A673 (cell line): ENCODE measurements around the gene NAALADL2. TPM values are rescaled to one million over a fixed set of nuclear protein-coding genes. Genes with fewer than 3 reads are reported as not detected.

Experiments used
- BruUV-seq: library from RNA; stranded (reverse); fragments of 400-500 nt; replicated peaks from 2 replicates; lab custom pipeline; 2021; lab: Mats Ljungman, UMichigan
- CTCF ChIA-PET: fragments of 300-600 bp; sonication (Branson Sonifier 250); formaldehyde crosslinking; loops from one replicate; lab custom pipeline; 2022; ENCODE audit warnings: antibody characterized with exemption; lab: Charles Lee
- POLR2A ChIA-PET: fragments of 300-600 bp; sonication (Branson Sonifier 250); formaldehyde crosslinking; loops from one replicate; lab custom pipeline; 2022; ENCODE audit warnings: antibody characterized with exemption; ENCODE audit not compliant: low non-redundant PET; lab: Charles Lee
- DNase-seq: peaks from one replicate; pipeline ENCODE4 v3.0.0-alpha.2; 2015; ENCODE audit warnings: low spot score
- H3K27ac ChIP-seq: fragments of 200-600 bp; sonication (generic); 2 replicates; pipeline ENCODE4 v1.5.1; 2016; ENCODE audit warnings: mixed run types, low read depth, mild to moderate bottlenecking, mixed read lengths, antibody characterized with exemption, low read length; ENCODE audit not compliant: poor library complexity, severe bottlenecking
- H3K27me3 ChIP-seq: fragments of 200-600 bp; sonication (generic); replicated peaks from 2 replicates; pipeline ENCODE4 v1.6.1; 2017; ENCODE audit warnings: mixed run types, low read depth, mild to moderate bottlenecking, mixed read lengths, antibody characterized with exemption, low read length; ENCODE audit not compliant: insufficient read depth, poor library complexity
- H3K36me3 ChIP-seq: fragments of 200-600 bp; sonication (generic); 2 replicates; pipeline ENCODE4 v1.6.1; 2016; ENCODE audit warnings: mixed run types, mild to moderate bottlenecking, mixed read lengths, antibody characterized with exemption, low read length; ENCODE audit not compliant: insufficient read depth, poor library complexity, severe bottlenecking
- H3K4me1 ChIP-seq: fragments of 200-600 bp; sonication (generic); 2 replicates; pipeline ENCODE4 v1.6.1; 2017; ENCODE audit warnings: mixed run types, mild to moderate bottlenecking, mixed read lengths, antibody characterized with exemption, low read length; ENCODE audit not compliant: insufficient read depth, poor library complexity, severe bottlenecking
- H3K4me3 ChIP-seq: fragments of 200-600 bp; sonication (generic); 2 replicates; pipeline ENCODE4 v1.5.1; 2016; ENCODE audit warnings: low read depth, mixed run types, mild to moderate bottlenecking, mixed read lengths, low read length; ENCODE audit not compliant: poor library complexity, severe bottlenecking
- H3K9me3 ChIP-seq: fragments of 200-600 bp; sonication (generic); 2 replicates; pipeline ENCODE4 v1.6.1; 2016; ENCODE audit warnings: mixed run types, low read depth, mild to moderate bottlenecking, mixed read lengths, antibody characterized with exemption, low read length; ENCODE audit not compliant: poor library complexity, severe bottlenecking
- EZH2 ChIP-seq: fragments of 200-600 bp; sonication (generic); IDR thresholded peaks from 2 replicates; pipeline ENCODE4 v1.6.1; 2017; ENCODE audit warnings: borderline replicate concordance, low read depth, mild to moderate bottlenecking, mixed read lengths, antibody characterized with exemption, low read length; ENCODE audit not compliant: poor library complexity, severe bottlenecking
- intact Hi-C: fragments of 100-400 bp; cut with micrococcal nuclease; formaldehyde crosslinking; loops from one replicate; pipeline ENCODE4 v1.10.0; 2022; ENCODE audit not compliant: unreplicated experiment
- total RNA-seq: library from RNA; stranded (reverse); gene quantifications from 2 replicates; pipeline ENCODE4 v1.2.3, GENCODE V29; 2021
- TF ChIP-seq, protein P1 (sequence below): fragments of 300-800, 200-600 bp; sonication (generic); conservative IDR thresholded peaks from 2 replicates; pipeline ENCODE4 v1.5.1; 2017; ENCODE audit warnings: low read depth, mild to moderate bottlenecking, antibody characterized with exemption, low read length, moderate library complexity, mixed read lengths

Gene NAALADL2
- total RNA-seq, 1 experiment from 2014 or later = 0.64 TPM

DNA sequence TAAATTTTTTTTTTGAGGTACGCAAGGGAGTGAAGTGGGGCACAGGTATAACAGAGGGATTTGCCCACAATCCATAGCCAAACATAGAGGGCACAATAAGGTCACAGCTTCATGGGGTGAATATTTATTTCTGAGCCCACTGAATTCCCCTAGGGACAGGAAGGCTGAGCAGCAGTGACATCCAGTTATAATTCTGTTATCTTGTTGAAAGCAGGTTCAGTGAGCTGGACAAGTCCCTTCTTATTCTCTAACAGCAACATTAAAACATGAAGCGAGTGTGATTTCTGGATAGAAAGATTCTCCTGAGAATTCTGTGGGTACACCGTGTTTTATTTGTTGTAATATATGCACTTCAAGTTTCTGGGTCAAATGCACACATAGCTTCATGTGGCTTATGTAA is 538.2 kb downstream of the NAALADL2 start:
- POLR2A ChIA-PET = no interaction called here
- no TSS peak for BruUV-seq

DNA sequence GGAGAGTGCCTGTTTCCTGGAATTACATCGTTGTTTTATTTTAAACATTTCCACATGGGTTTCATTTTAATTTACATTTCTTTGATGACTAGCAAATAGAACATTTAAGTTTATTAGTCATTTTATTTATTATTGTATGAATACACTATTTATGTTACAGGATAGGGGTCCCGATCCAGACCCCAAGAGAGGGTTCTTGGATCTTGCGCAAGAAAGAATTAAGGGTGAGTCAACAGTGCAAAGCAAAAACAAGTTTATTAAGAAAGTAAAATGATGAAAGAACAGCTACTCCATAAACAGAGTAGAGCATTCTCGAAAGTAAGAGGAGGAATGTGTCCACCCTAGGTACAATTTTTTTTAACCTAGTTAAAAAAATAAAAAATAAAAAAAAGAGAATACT is 539.5 kb downstream of the NAALADL2 start:
- H3K36me3 ChIP-seq = no peaks in the 10 kb centered on the region
- H3K27me3 ChIP-seq = no peaks in the 10 kb centered on the region
- ChIA-PET CTCF (no interaction called here), POLR2A (no interaction called here)
- no peaks in the 10 kb centered on the region for H3K9me3 ChIP-seq
- no peak for DNase-seq
- no peaks in the 10 kb centered on the region for H3K4me1 ChIP-seq
- H3K4me3 ChIP-seq = no peak overlapping the region
- BruUV-seq = no TSS peak
- intact Hi-C loops = no loop called here
- H3K27ac ChIP-seq = no peak overlapping the region
- no peak for TF ChIP-seq EZH2
- TF ChIP-seq, protein P1, sequence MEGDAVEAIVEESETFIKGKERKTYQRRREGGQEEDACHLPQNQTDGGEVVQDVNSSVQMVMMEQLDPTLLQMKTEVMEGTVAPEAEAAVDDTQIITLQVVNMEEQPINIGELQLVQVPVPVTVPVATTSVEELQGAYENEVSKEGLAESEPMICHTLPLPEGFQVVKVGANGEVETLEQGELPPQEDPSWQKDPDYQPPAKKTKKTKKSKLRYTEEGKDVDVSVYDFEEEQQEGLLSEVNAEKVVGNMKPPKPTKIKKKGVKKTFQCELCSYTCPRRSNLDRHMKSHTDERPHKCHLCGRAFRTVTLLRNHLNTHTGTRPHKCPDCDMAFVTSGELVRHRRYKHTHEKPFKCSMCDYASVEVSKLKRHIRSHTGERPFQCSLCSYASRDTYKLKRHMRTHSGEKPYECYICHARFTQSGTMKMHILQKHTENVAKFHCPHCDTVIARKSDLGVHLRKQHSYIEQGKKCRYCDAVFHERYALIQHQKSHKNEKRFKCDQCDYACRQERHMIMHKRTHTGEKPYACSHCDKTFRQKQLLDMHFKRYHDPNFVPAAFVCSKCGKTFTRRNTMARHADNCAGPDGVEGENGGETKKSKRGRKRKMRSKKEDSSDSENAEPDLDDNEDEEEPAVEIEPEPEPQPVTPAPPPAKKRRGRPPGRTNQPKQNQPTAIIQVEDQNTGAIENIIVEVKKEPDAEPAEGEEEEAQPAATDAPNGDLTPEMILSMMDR = no peak

More for the DNA sequence above, 538.2 kb downstream of the NAALADL2 start:
- no peaks in the 10 kb centered on the region for H3K9me3 ChIP-seq
- no peak for DNase-seq
- CTCF ChIA-PET = no interaction called here
- no peaks in the 10 kb centered on the region for H3K36me3 ChIP-seq
- no peak overlapping the region for H3K4me3 ChIP-seq
- H3K27ac ChIP-seq = no peak overlapping the region
- TF ChIP-seq, protein P1 = no peak
- no peak for TF ChIP-seq EZH2
- no peaks in the 10 kb centered on the region for H3K4me1 ChIP-seq
- intact Hi-C loops = no loop called here
- H3K27me3 ChIP-seq = no peaks in the 10 kb centered on the region

DNA sequence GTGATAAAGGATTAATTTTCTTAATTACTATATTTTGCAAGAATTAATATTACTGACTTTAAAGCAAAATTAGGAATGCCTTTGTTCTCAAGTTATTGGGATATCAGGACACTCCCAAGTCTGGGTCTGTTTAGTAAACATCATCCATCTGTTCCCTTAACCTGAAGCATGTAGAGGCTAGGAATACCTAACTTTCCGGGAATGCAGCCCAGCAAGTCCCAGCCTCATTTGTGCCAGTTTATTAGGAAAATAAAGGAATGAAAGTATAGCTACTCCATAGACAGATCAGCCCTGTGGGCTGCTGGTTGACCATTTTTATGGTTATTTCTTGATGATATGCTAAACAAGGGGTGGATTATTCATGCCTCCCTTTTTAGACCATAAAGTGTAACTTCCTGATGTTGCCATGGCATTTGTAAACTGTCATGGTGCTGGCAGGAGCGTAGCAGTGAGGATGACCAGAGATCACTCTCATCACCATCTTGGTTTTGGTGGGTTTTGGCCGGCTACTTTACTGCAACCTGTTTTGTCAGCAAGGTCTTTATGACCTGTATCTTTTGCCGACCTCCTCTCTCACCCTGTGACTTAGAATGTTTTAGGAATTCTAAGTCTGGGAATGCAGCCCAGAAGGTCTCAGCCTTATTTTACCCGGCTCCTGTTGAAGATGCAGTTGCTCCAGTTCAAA is 540.2 kb downstream of the NAALADL2 start:
- Histone ChIP-seq H3K4me3 (no peak overlapping the region), H3K27me3 (no peaks in the 10 kb centered on the region), H3K27ac (no peak overlapping the region), H3K9me3 (no peaks in the 10 kb centered on the region), H3K4me1 (no peaks in the 10 kb centered on the region), H3K36me3 (no peaks in the 10 kb centered on the region)
- TF ChIP-seq, protein P1 = no peak
- no peak for TF ChIP-seq EZH2
- no peak for DNase-seq
- ChIA-PET CTCF (no interaction called here), POLR2A (no interaction called here)
- BruUV-seq = no TSS peak
- intact Hi-C loops = no loop called here
